Lung (tissue), 16 donors: Measurements from ENCODE around the gene TRAPPC11. TPM values are rescaled to one million over a fixed set of nuclear protein-coding genes. Genes with fewer than 3 reads are reported as not detected.

Source experiments
- ATAC-seq: fragments of 200-7000 bp; cut with Tn5 transposase; one replicate; pipeline ENCODE4 v1.9.1; 2020; ENCODE audit warnings: moderate number of reproducible peaks; ENCODE audit not compliant: insufficient read depth, low FRiP score
- DNase-seq, 3 donors: peaks; one replicate each; pipeline ENCODE4 v3.0.0-alpha.2; 2013 to 2017
- H3K27ac ChIP-seq, 2 donors: one replicate each; pipeline ENCODE4 v1.5.1; 2013; ENCODE audit warnings: mild to moderate bottlenecking in 2 of 2, moderate library complexity in 2 of 2, control low read depth in 1 of 2, inconsistent platforms in 1 of 2, low read depth in 1 of 2, low read length in 1 of 2
- H3K27me3 ChIP-seq, 3 donors: one replicate each; pipeline ENCODE4 v1.5.1; 2013; ENCODE audit warnings: low read length in 2 of 3; ENCODE audit not compliant: control insufficient read depth in 3 of 3, insufficient read depth in 3 of 3
- H3K36me3 ChIP-seq, 4 donors: one replicate each; pipeline ENCODE4 v1.5.1; 2013; ENCODE audit warnings: low read length in 4 of 4, mild to moderate bottlenecking in 1 of 4, moderate library complexity in 1 of 4; ENCODE audit not compliant: control insufficient read depth in 4 of 4, insufficient read depth in 4 of 4
- H3K4me1 ChIP-seq, 5 donors: one replicate each; pipeline ENCODE4 v1.5.1; 2013; ENCODE audit warnings: low read length in 5 of 5, mild to moderate bottlenecking in 2 of 5, moderate library complexity in 1 of 5; ENCODE audit not compliant: control insufficient read depth in 5 of 5, insufficient read depth in 5 of 5
- H3K4me3 ChIP-seq: one replicate; pipeline ENCODE4 v1.5.1; 2013; ENCODE audit warnings: mild to moderate bottlenecking, control low read depth, moderate library complexity
- H3K9ac ChIP-seq, 2 donors: one replicate each; pipeline ENCODE4 v1.5.1; 2013; ENCODE audit warnings: low read length in 2 of 2, control low read depth in 1 of 2; ENCODE audit not compliant: insufficient read depth in 1 of 2
- H3K9me3 ChIP-seq, 4 donors: one replicate each; pipeline ENCODE4 v1.5.1; 2013; ENCODE audit warnings: low read length in 3 of 4, mild to moderate bottlenecking in 1 of 4, moderate library complexity in 1 of 4; ENCODE audit not compliant: control insufficient read depth in 4 of 4, insufficient read depth in 3 of 4
- WGBS, 2 donors: extraction: QIAGEN DNeasy Blood & Tissue Kit; methylation state at CpG; one replicate each; pipeline ENCODE4 v1.1.7; 2013; 5-methylcytosine and 5-hydroxymethylcytosine counted together
- long read RNA-seq, 5 donors: transcript quantifications; one replicate each; lab custom pipeline, GENCODE V29; 2026
- polyA plus RNA-seq, 2 donors: library from polyadenylated mRNA; stranded (reverse); fragments of 200-250 nt; gene quantifications; one replicate each; pipeline ENCODE4 v1.2.1, GENCODE V29; 2013
- total RNA-seq, 2 donors: library from RNA; depleted of rRNA in 1 of 2; stranded (reverse); fragments of >200 nt in 1 of 2; gene quantifications; one replicate each; pipeline ENCODE4 v1.2.1, GENCODE V29; 2014 to 2021
- TF ChIP-seq, protein P1 (sequence below): IDR thresholded peaks from 2 replicates; pipeline ENCODE4 v1.5.1; 2012; ENCODE audit warnings: mild to moderate bottlenecking; ENCODE audit errors: control extremely low read depth, extremely low read depth
- donor health status: control.
- donor health status: control.
- donor health status: Bipolar disorder and iron deficiency.
- donor health status: healthy.
- donor health status: DM: yes; HTN: yes; CAD: no.

The TRAPPC11 gene
- 10 to 100 TPM; 35.3 to 80.1 TPM for total RNA-seq
- 10 to 100 TPM; 15.5 to 15.6 TPM for polyA plus RNA-seq
- long read RNA-seq, donor 1, full-length matches to known transcripts = 3 of 15 reads
- long read RNA-seq, donor 1, partial matches to known transcripts = 12 of 15 reads
- long read RNA-seq, donor 1, other reads (novel, unspliced or antisense) = 0 of 15 reads
- long read RNA-seq, donor 2, partial matches to known transcripts = 5 of 5 reads
- long read RNA-seq, donor 2, other reads (novel, unspliced or antisense) = 0 of 5 reads
- long read RNA-seq, donor 3, full-length matches to known transcripts = 2 of 2 reads
- long read RNA-seq, donor 3, partial matches to known transcripts = 0 of 2 reads
- long read RNA-seq, donor 3, other reads (novel, unspliced or antisense) = 0 of 2 reads
- long read RNA-seq, donor 4, partial matches to known transcripts = 9 of 10 reads
- long read RNA-seq, donor 4, other reads (novel, unspliced or antisense) = 0 of 10 reads
- long read RNA-seq, donor 5, full-length matches to known transcripts = 6 of 6 reads
- long read RNA-seq, donor 5, partial matches to known transcripts = 0 of 6 reads
- long read RNA-seq, donor 5, other reads (novel, unspliced or antisense) = 0 of 6 reads

GRCh38 chr4:183659029-183659871, at the start of gene TRAPPC11, which contains the start of gene RWDD4:
TRAPPC11 (plus strand) TSS chr4:183659293; CDS start chr4:183663868, 4,575 bp downstream.
RWDD4 (minus strand) TSS chr4:183659185; CDS start chr4:183658952, 233 bp downstream.
- TF ChIP-seq, protein P1, sequence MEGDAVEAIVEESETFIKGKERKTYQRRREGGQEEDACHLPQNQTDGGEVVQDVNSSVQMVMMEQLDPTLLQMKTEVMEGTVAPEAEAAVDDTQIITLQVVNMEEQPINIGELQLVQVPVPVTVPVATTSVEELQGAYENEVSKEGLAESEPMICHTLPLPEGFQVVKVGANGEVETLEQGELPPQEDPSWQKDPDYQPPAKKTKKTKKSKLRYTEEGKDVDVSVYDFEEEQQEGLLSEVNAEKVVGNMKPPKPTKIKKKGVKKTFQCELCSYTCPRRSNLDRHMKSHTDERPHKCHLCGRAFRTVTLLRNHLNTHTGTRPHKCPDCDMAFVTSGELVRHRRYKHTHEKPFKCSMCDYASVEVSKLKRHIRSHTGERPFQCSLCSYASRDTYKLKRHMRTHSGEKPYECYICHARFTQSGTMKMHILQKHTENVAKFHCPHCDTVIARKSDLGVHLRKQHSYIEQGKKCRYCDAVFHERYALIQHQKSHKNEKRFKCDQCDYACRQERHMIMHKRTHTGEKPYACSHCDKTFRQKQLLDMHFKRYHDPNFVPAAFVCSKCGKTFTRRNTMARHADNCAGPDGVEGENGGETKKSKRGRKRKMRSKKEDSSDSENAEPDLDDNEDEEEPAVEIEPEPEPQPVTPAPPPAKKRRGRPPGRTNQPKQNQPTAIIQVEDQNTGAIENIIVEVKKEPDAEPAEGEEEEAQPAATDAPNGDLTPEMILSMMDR = no peak
- H3K36me3 ChIP-seq = peaks cover 0 to 10% (median 4%) of the 10 kb centered on the region in 4 donors
- peak within 1 kb of the TSS; percentile 81 to 98 for H3K9ac ChIP-seq
- 0% methylated on average over 40 to 57 of the region's 63 CpGs for WGBS, 2 donors
- no peaks in the 10 kb centered on the region for H3K27me3 ChIP-seq
- H3K9me3 ChIP-seq = no peaks in the 10 kb centered on the region
- peak; percentile 99 to 100 (median 99) for DNase-seq
- H3K4me1 ChIP-seq = peaks cover 2 to 18% (median 10%) of the 10 kb centered on the region in 5 donors
- ATAC-seq = peak; percentile 100
- peak within 1 kb of the TSS; percentile 97 to 99 for H3K27ac ChIP-seq
- peak within 1 kb of the TSS; percentile 89 for H3K4me3 ChIP-seq

- Histone ChIP-seq H3K9me3 (no peaks in the 10 kb centered on the region), H3K4me3 (no peak overlapping the region), H3K27me3 (no peaks in the 10 kb centered on the region), H3K4me1 (peaks cover 0 to 5% (median 0%) of the 10 kb centered on the region in 5 donors), H3K27ac (no peak overlapping the region), H3K36me3 (no peaks in the 10 kb centered on the region), H3K9ac (no peak overlapping the region)
- no peak for ATAC-seq
- 92 to 95% methylated on average over 2 of the region's 2 CpGs for WGBS, 2 donors
- TF ChIP-seq, protein P1 = no peak
- no peak for DNase-seq
These were observed 49.1 kb upstream of the TRAPPC11 start for GRCh38 chr4:183610033-183610432.

- Histone ChIP-seq H3K27ac (no peak overlapping the region), H3K27me3 (no peaks in the 10 kb centered on the region), H3K36me3 (no peaks in the 10 kb centered on the region), H3K9me3 (no peaks in the 10 kb centered on the region), H3K4me1 (peaks cover 0 to 5% (median 0%) of the 10 kb centered on the region in 5 donors), H3K9ac (no peak overlapping the region), H3K4me3 (no peak overlapping the region)
- WGBS, 2 donors = 51 to 71% methylated on average over 7 of the region's 7 CpGs
- DNase-seq (peak in 2 of 3 donors; percentile 13 to 35), ATAC-seq (peak; percentile 59)
- TF ChIP-seq, protein P1 = no peak
These were observed 48.5 kb upstream of the TRAPPC11 start for GRCh38 chr4:183610613-183611012.
